GM12878 (cell line): ENCODE results near the gene CYP4V2. TPM values are rescaled to one million over a fixed set of nuclear protein-coding genes. Genes with fewer than 3 reads are reported as not detected.

Experiments used
- ATAC-seq: fragments of 200-7000 bp; cut with Tn5 transposase; 3 replicates; pipeline ENCODE4 v1.9.1; 2020; ENCODE audit warnings: mild to moderate bottlenecking, moderate library complexity
- BruUV-seq: library from RNA; stranded (reverse); fragments of 400-500 nt; replicated peaks from 2 replicates; lab custom pipeline; 2021; lab: Mats Ljungman, UMichigan
- CTCF ChIA-PET: fragments of 300-600 bp; sonication (Branson Sonifier 250); formaldehyde crosslinking; extraction: SDS; loops from one replicate; lab custom pipeline; 2021; ENCODE audit warnings: inconsistent platforms; lab: Yijun Ruan, JAX
- POLR2A ChIA-PET: fragments of 350-600 bp; formaldehyde crosslinking; extraction: SDS; loops from one replicate; lab custom pipeline; 2021; ENCODE audit warnings: inconsistent platforms; lab: Charles Lee
- RAD21 ChIA-PET: fragments of 300-600 bp; sonication (Branson Sonifier 250); formaldehyde crosslinking; loops from one replicate; lab custom pipeline; 2023; ENCODE audit warnings: antibody characterized with exemption; ENCODE audit not compliant: unreplicated experiment; lab: Charles Lee
- SMC1A ChIA-PET: fragments of 300-600 bp; sonication (Branson Sonifier 250); formaldehyde crosslinking; loops from one replicate; lab custom pipeline; 2023; ENCODE audit not compliant: unreplicated experiment, uncharacterized antibody; lab: Charles Lee
- DNase-seq: peaks from one replicate; pipeline ENCODE4 v3.0.0-alpha.2; 2011; ENCODE audit warnings: low read depth, low spot score
- FAIRE-seq: peaks from 3 replicates; lab custom pipeline; 2011; peaks lifted over from hg19 to GRCh38; lab: Jason Lieb, UNC
- H2AFZ ChIP-seq: 2 replicates; pipeline ENCODE4 v1.6.0; 2011; ENCODE audit warnings: low read depth, low read length, control low read depth; ENCODE audit not compliant: control insufficient read depth
- H3K27ac ChIP-seq: 2 replicates; pipeline ENCODE4 v1.5.1; 2011; ENCODE audit warnings: control low read depth; ENCODE audit not compliant: control insufficient read depth, insufficient read depth
- H3K27me3 ChIP-seq, 2 experiments: replicated peaks in 1 of 2; 2 replicates each; pipeline versions ENCODE4 v1.6.0 to v1.6.1; 2011; ENCODE audit warnings: low read length in 1 of 2; ENCODE audit not compliant: control insufficient read depth in 2 of 2, insufficient read depth in 2 of 2
- H3K36me3 ChIP-seq, 2 experiments: 2 replicates each; pipeline ENCODE4 v1.5.1; 2011; ENCODE audit warnings: low read length in 1 of 2; ENCODE audit not compliant: control insufficient read depth in 2 of 2, insufficient read depth in 2 of 2
- H3K4me1 ChIP-seq: 2 replicates; pipeline ENCODE4 v1.6.1; 2011; ENCODE audit warnings: mild to moderate bottlenecking, low read length, moderate library complexity, mixed read lengths; ENCODE audit not compliant: control insufficient read depth, insufficient read depth
- H3K4me2 ChIP-seq: 2 replicates; pipeline ENCODE4 v1.6.0; 2011; ENCODE audit warnings: control low read depth; ENCODE audit not compliant: control insufficient read depth, insufficient read depth
- H3K4me3 ChIP-seq: fragments of 200-600 bp; sonication (generic); 2 replicates; pipeline ENCODE4 v1.5.1; 2016
- H3K79me2 ChIP-seq: 2 replicates; pipeline ENCODE4 v1.6.0; 2011; ENCODE audit warnings: low read length; ENCODE audit not compliant: control insufficient read depth, insufficient read depth
- H3K9ac ChIP-seq: 2 replicates; pipeline ENCODE4 v1.8.0; 2011; ENCODE audit warnings: low read length, control low read depth, mixed read lengths; ENCODE audit not compliant: control insufficient read depth, insufficient read depth
- H3K9me3 ChIP-seq: replicated peaks from 3 replicates; pipeline ENCODE4 v1.5.1; 2011; ENCODE audit warnings: mild to moderate bottlenecking, low read length; ENCODE audit not compliant: control insufficient read depth, insufficient read depth
- H4K20me1 ChIP-seq: 2 replicates; pipeline ENCODE4 v1.6.0; 2011; ENCODE audit not compliant: control insufficient read depth, insufficient read depth
- ATF2 ChIP-seq: IDR thresholded peaks from 2 replicates; pipeline ENCODE4 v1.6.1; 2012; ENCODE audit warnings: low read length, inconsistent platforms
- CUX1 ChIP-seq: IDR thresholded peaks from 2 replicates; pipeline ENCODE4 v1.6.1; 2012; ENCODE audit warnings: improper control_type of control experiment, low read depth, low read length; ENCODE audit not compliant: insufficient replicate concordance
- POU2F2 ChIP-seq: IDR thresholded peaks from 3 replicates; pipeline ENCODE4 v1.6.1; 2011; ENCODE audit warnings: low read depth, mild to moderate bottlenecking, low read length, borderline replicate concordance
- SMC3 ChIP-seq: IDR thresholded peaks from 2 replicates; pipeline ENCODE4 v1.6.1; 2011; ENCODE audit warnings: low read length, improper control_type of control experiment, borderline replicate concordance
- SUZ12 ChIP-seq: fragments of 200-600 bp; sonication (generic); IDR thresholded peaks from one replicate; pipeline ENCODE4 v1.6.1; 2018; ENCODE audit warnings: antibody characterized with exemption, mild to moderate bottlenecking; ENCODE audit not compliant: unreplicated experiment
- WGBS: methylation state at CpG from one replicate; pipeline ENCODE4 v1.1.6; 2016; ENCODE audit warnings: low lambda C conversion rate; ENCODE audit not compliant: insufficient replicate concordance, insufficient coverage; ENCODE audit errors: missing lambda C conversion rate; 5-methylcytosine and 5-hydroxymethylcytosine counted together
- in situ Hi-C: fragments of 300-500 bp; cut with MboI; formaldehyde crosslinking; loops from 9 replicates; pipeline ENCODE4 v1.14.3; 2018; ENCODE audit warnings: mixed read lengths
- intact Hi-C: fragments of 100-400 bp; cut with micrococcal nuclease; formaldehyde crosslinking; loops from one replicate; pipeline ENCODE4 v1.14.2; 2022; ENCODE audit not compliant: unreplicated experiment
- polyA plus RNA-seq, 11 experiments: library from polyadenylated mRNA; depleted of rRNA in 4 of 11; unstranded in 6 of 11; stranded (reverse) in 5 of 11; fragments of >200 nt; fragmentation: Nextera tagmentation in 4 of 11; fragmentation: Illumina TruSeq in 1 of 11; extraction: Ambion mirVana in 4 of 11; extraction: Trizol in 1 of 11; gene quantifications; 1 replicate in 1 of 11; 2 replicates in 10 of 11; pipeline versions ENCODE4 v1.2.1 to v1.2.3, GENCODE V29; 2011 to 2016; ENCODE audit warnings: inconsistent platforms in 2 of 11, missing spikeins in 2 of 11, low read depth in 1 of 11
- total RNA-seq, 4 experiments: library from RNA; depleted of rRNA in 3 of 4; stranded (reverse); fragments of >200 nt in 3 of 4; fragmentation: Illumina TruSeq in 1 of 4; extraction: Trizol in 1 of 4; gene quantifications; 2 replicates each; pipeline versions ENCODE4 v1.2.1 to v1.2.3, GENCODE V29; 2013 to 2021
- TF ChIP-seq, protein P1 (sequence below): IDR thresholded peaks from 2 replicates; pipeline ENCODE4 v1.6.1; 2011; ENCODE audit warnings: borderline replicate concordance, low read depth, mild to moderate bottlenecking, moderate library complexity, mixed read lengths, low read length; ENCODE audit not compliant: insufficient read depth; ENCODE audit errors: extremely low read length
- TF ChIP-seq, protein P2 (sequence below): fragments of 150-350 bp; IDR thresholded peaks from 2 replicates; pipeline ENCODE4 v1.6.1; 2014; ENCODE audit warnings: mild to moderate bottlenecking, low read depth, low read length
- TF ChIP-seq, protein P3 (sequence below): fragments of 450-650 bp; IDR thresholded peaks from 2 replicates; pipeline ENCODE4 v1.6.1; 2017; ENCODE audit warnings: mild to moderate bottlenecking

The CYP4V2 gene
- total and polyA plus RNA-seq, 10 of the 15 experiments (the other 5 are each of a cell fraction or from before 2014, with no cell fraction given), result 1.2 to 8.2 (median 6.8) TPM

DNA sequence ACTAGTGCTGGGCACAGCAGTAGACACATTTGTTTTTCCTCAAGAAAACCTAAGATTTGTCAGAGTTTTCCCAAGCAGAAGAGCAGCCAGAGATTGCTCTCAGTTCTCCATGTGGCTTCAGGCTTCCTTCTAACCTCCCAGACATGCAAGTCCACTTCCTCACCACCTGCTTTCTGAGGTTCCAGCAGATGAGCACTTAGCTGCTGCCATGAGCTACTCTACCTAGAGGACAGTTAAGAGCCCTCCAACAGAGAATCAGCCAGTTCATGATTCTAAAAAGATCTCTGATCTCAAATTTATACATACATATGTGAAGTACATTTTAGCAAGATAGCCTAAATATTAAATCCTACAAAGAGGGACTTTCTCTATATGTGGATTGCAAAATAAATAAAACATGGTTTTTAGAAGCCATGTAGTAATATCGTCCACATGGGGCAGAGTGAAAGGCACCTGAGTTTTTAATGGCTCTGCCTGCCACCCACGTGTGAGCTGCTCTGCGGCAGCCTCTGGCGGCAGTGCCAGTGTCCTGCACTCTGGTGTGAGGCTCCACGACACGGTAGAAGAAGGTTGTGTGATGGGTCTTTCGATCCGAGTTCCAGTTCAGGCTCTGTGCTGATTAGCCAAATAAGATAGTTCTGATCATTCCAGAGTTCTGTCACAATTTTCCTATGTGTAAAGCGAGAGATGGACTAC lies 10.3 kb downstream of the CYP4V2 start (continued):
- TF ChIP-seq, protein P1, sequence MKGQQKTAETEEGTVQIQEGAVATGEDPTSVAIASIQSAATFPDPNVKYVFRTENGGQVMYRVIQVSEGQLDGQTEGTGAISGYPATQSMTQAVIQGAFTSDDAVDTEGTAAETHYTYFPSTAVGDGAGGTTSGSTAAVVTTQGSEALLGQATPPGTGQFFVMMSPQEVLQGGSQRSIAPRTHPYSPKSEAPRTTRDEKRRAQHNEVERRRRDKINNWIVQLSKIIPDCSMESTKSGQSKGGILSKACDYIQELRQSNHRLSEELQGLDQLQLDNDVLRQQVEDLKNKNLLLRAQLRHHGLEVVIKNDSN, result peak; percentile 61

DNA sequence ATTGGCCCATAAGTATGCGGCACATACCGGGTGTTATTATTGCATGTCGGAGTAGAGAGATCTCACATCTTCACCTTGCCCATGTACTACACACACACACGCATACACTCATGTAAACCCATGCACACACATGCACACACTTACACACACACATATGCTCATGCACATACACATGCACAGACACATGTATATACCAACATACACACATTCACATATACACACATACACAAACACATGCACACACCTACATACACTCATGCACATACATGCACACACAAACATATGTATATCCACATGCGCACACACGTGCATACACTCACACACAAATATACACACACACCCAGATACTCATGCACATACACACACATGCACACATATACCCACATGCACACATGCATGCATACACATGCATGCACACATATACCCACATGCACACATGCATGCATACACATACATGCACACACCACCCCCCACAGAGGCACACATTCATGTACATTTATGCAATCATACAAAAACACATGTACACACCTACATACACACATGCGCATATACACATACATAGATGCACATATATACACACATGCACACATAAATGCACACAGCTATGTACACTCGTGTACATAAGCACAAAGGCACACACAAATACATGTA lies 11.2 kb downstream of the CYP4V2 start:
- H3K27me3 ChIP-seq, result no peaks in the 10 kb centered on the region
- ATAC-seq (no peak), DNase-seq (no peak), FAIRE-seq (no peak)
- H3K9me3 ChIP-seq, result no peaks in the 10 kb centered on the region
- ChIA-PET SMC1A (no interaction called here), POLR2A (no interaction called here), CTCF (interaction anchor here (1.5 to 1.8 kb wide), 3 partner anchors 10 to 135 kb away, joined by 4 to 7 read pairs (median 5); no protein-coding TSS in a partner anchor), RAD21 (no interaction called here)
- H3K4me1 ChIP-seq, result no peaks in the 10 kb centered on the region
- H3K27ac ChIP-seq, result no peak overlapping the region
- no peaks in the 10 kb centered on the region for H3K79me2 ChIP-seq
- WGBS, result 77% methylated on average over 8 of the region's 8 CpGs
- no peak overlapping the region for H2AFZ ChIP-seq
- in situ Hi-C loops (no loop called here), intact Hi-C loops (no loop called here)
- H3K4me3 ChIP-seq, result no peak overlapping the region
- BruUV-seq, result no TSS peak
- H3K4me2 ChIP-seq, result no peak overlapping the region
- no peaks in the 10 kb centered on the region for H3K36me3 ChIP-seq
- no peak overlapping the region for H3K9ac ChIP-seq
- H4K20me1 ChIP-seq, result no peaks in the 10 kb centered on the region
- TF ChIP-seq, protein P2, sequence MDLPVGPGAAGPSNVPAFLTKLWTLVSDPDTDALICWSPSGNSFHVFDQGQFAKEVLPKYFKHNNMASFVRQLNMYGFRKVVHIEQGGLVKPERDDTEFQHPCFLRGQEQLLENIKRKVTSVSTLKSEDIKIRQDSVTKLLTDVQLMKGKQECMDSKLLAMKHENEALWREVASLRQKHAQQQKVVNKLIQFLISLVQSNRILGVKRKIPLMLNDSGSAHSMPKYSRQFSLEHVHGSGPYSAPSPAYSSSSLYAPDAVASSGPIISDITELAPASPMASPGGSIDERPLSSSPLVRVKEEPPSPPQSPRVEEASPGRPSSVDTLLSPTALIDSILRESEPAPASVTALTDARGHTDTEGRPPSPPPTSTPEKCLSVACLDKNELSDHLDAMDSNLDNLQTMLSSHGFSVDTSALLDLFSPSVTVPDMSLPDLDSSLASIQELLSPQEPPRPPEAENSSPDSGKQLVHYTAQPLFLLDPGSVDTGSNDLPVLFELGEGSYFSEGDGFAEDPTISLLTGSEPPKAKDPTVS, result no peak
- no peak for TF ChIP-seq SUZ12
- no peak for TF ChIP-seq POU2F2
- TF ChIP-seq ATF2, result no peak
- TF ChIP-seq SMC3, result no peak
- TF ChIP-seq, protein P3, sequence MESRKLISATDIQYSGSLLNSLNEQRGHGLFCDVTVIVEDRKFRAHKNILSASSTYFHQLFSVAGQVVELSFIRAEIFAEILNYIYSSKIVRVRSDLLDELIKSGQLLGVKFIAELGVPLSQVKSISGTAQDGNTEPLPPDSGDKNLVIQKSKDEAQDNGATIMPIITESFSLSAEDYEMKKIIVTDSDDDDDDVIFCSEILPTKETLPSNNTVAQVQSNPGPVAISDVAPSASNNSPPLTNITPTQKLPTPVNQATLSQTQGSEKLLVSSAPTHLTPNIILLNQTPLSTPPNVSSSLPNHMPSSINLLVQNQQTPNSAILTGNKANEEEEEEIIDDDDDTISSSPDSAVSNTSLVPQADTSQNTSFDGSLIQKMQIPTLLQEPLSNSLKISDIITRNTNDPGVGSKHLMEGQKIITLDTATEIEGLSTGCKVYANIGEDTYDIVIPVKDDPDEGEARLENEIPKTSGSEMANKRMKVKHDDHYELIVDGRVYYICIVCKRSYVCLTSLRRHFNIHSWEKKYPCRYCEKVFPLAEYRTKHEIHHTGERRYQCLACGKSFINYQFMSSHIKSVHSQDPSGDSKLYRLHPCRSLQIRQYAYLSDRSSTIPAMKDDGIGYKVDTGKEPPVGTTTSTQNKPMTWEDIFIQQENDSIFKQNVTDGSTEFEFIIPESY, result no peak
- TF ChIP-seq CUX1, result no peak
